ENCODE data around the gene TRIM56. TPM values are rescaled to one million over a fixed set of nuclear protein-coding genes. Genes with fewer than 3 reads are reported as not detected.
"Not testable (repeated sequence)": the region's sequence is repeated elsewhere in the genome, so short reads cannot be mapped to it uniquely, and the experiment has no call there.

The TRIM56 gene
- total RNA-seq, 1 donor from 2014 or later = 1.1 TPM

GRCh38 chr7:101132626-101133600 is 47.6 kb downstream of the TRIM56 start:
- not testable (repeated sequence) for DNase-seq

GRCh38 chr7:101133621-101134398 is 48.5 kb downstream of the TRIM56 start:
- DNase-seq = no peak

DNA sequence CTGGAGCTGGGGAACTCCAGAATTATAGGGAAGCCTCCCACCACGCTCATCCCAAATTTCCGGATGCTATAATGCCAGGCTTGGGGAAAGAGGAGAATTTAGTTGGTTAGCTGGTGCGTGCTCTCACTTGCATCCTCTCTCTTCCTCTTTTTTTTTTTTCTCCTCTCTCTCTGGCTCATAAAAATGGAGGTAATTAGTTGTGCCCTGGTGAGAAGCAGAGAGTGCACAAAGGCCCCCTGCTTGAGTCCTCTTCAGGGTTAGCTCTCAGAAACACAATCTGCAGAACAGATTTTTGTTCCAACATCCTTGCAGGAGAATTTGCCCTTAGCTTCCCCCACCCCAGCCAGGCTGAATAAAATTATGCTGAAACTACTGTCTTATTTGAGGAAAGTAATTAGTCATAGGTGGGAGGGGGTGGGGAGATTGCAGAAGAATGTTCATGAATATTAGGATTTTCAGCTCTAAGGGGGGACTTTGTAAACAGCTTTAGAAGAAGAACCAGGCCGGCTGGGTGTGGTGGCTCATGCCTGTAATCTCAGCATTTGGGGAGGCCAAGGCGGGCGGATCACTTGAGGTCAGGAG is 49.2 kb downstream of the TRIM56 start:
- DNase-seq = no peak

DNA sequence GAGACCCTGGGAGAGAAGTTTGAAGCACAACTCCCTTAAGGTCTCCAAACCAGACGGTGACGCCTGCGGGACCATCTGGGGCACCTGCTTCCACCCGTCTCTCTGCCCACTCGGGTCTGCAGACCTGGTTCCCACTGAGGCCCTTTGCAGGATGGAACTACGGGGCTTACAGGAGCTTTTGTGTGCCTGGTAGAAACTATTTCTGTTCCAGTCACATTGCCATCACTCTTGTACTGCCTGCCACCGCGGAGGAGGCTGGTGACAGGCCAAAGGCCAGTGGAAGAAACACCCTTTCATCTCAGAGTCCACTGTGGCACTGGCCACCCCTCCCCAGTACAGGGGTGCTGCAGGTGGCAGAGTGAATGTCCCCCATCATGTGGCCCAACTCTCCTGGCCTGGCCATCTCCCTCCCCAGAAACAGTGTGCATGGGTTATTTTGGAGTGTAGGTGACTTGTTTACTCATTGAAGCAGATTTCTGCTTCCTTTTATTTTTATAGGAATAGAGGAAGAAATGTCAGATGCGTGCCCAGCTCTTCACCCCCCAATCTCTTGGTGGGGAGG is 52.5 kb downstream of the TRIM56 start:
- no peak for DNase-seq

GRCh38 chr7:101138213-101138870 is 53.1 kb downstream of the TRIM56 start:
- peak; percentile 64 for DNase-seq

DNA sequence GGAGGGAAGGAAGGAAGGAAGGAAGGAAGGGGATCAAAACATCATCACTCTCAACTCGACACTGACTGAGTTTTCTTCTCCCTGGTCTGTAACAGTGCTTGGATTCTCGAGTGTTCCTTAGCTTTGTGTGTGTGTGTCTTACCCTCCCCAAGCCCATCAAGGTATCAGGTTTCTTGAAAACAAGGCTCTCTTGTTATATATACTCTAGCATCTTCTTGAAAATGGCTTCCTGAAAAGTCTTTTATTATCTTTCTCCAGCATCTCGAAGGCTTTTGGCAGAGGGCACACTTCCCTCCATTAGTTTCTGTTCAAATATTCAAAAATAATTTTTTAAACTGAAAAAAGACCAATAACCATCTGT is 55.0 kb downstream of the TRIM56 start:
- no peak for DNase-seq

GRCh38 chr7:101140746-101141382 is 55.6 kb downstream of the TRIM56 start:
- DNase-seq = no peak

Other genes with a start within 250 kb of the TRIM56 start
- 30.1 TPM for gene SLC12A9, start 232.8 kb upstream of the TRIM56 start, total RNA-seq
- 5.8 TPM for gene TRIP6, start 218.1 kb upstream of the TRIM56 start, total RNA-seq
- 29.5 TPM for gene SRRT, start 210.4 kb upstream of the TRIM56 start, total RNA-seq
- 2.5 TPM for gene UFSP1, start 195.8 kb upstream of the TRIM56 start, total RNA-seq
- gene ACHE, start 189.6 kb upstream of the TRIM56 start, total RNA-seq = 16.1 TPM
- 0.47 TPM for gene MUC3A, start 135.9 kb upstream of the TRIM56 start, total RNA-seq
- gene MUC12, start 115.9 kb upstream of the TRIM56 start, total RNA-seq = not detected
- gene MUC17, start 65.4 kb upstream of the TRIM56 start, total RNA-seq = not detected
- gene SERPINE1, start 41.6 kb downstream of the TRIM56 start, total RNA-seq = 0.78 TPM
- gene AP1S1, start 69.0 kb downstream of the TRIM56 start, total RNA-seq = 93.4 TPM
- 9.7 TPM for gene VGF, start 80.1 kb downstream of the TRIM56 start, total RNA-seq
- 1.2 TPM for gene NAT16, start 94.8 kb downstream of the TRIM56 start, total RNA-seq
- not detected for gene MOGAT3, start 115.6 kb downstream of the TRIM56 start, total RNA-seq
- 10.5 TPM for gene PLOD3, start 132.1 kb downstream of the TRIM56 start, total RNA-seq
- 35.7 TPM for gene ZNHIT1, start 132.7 kb downstream of the TRIM56 start, total RNA-seq
- gene CLDN15, start 152.3 kb downstream of the TRIM56 start, total RNA-seq = 6.4 TPM
- 59.9 TPM for gene FIS1, start 159.6 kb downstream of the TRIM56 start, total RNA-seq
- 32.9 TPM for gene IFT22, start 236.3 kb downstream of the TRIM56 start, total RNA-seq

All from occipital lobe (tissue), 2 donors.